IMR-90 (cell line): ENCODE measurements around the gene ARMS2. TPM values are rescaled to one million over a fixed set of nuclear protein-coding genes. Genes with fewer than 3 reads are reported as not detected.

Experiments
- ATAC-seq: fragments of 200-7000 bp; cut with Tn5 transposase; 2 replicates; pipeline ENCODE4 v1.9.1; 2020; ENCODE audit warnings: low read depth, mild to moderate bottlenecking, moderate library complexity
- BruUV-seq: library from RNA; stranded (reverse); fragments of 400-500 nt; replicated peaks from 2 replicates; lab custom pipeline; 2021; lab: Mats Ljungman, UMichigan
- CTCF ChIA-PET: fragments of 300-600 bp; formaldehyde crosslinking; extraction: SDS; loops from one replicate; lab custom pipeline; 2021; ENCODE audit warnings: antibody characterized with exemption; lab: Yijun Ruan, JAX
- POLR2A ChIA-PET: fragments of 300-600 bp; sonication (Branson Sonifier 250); formaldehyde crosslinking; loops from one replicate; lab custom pipeline; 2022; ENCODE audit warnings: antibody characterized with exemption; ENCODE audit not compliant: unreplicated experiment; lab: Charles Lee
- DNase-seq: peaks from one replicate; pipeline ENCODE4 v3.0.0; 2013
- H2AFZ ChIP-seq: replicated peaks from 2 replicates; pipeline ENCODE3; 2013; ENCODE audit warnings: low read length, mild to moderate bottlenecking; ENCODE audit not compliant: poor library complexity
- H2AK5ac ChIP-seq: 2 replicates; pipeline ENCODE4 v1.6.1; 2013; ENCODE audit warnings: low read depth, low read length, inconsistent platforms
- H2AK9ac ChIP-seq: replicated peaks from 2 replicates; pipeline ENCODE3; 2013; ENCODE audit warnings: mild to moderate bottlenecking, low read depth, low read length, moderate library complexity; ENCODE audit not compliant: poor library complexity
- H2BK120ac ChIP-seq: 2 replicates; pipeline ENCODE4 v1.6.1; 2013; ENCODE audit warnings: low read depth, low read length, inconsistent platforms
- H2BK15ac ChIP-seq: 3 replicates; pipeline ENCODE4 v1.6.1; 2013; ENCODE audit warnings: low read depth, low read length, inconsistent platforms
- H2BK20ac ChIP-seq: 2 replicates; pipeline ENCODE4 v1.6.1; 2013; ENCODE audit warnings: low read depth, mild to moderate bottlenecking, inconsistent platforms, low read length, moderate library complexity
- H2BK5ac ChIP-seq: 2 replicates; pipeline ENCODE4 v1.6.1; 2013; ENCODE audit warnings: mild to moderate bottlenecking, low read depth, low read length, inconsistent platforms; ENCODE audit not compliant: poor library complexity, severe bottlenecking
- H3K14ac ChIP-seq: replicated peaks from 2 replicates; pipeline ENCODE4 v1.6.1; 2013; ENCODE audit warnings: low read depth, low read length, inconsistent platforms
- H3K18ac ChIP-seq: 2 replicates; pipeline ENCODE4 v1.6.1; 2013; ENCODE audit warnings: low read depth, low read length, control low read depth
- H3K23ac ChIP-seq: 2 replicates; pipeline ENCODE4 v1.6.1; 2013; ENCODE audit warnings: low read depth, low read length, inconsistent platforms
- H3K27ac ChIP-seq: 2 replicates; pipeline ENCODE4 v1.5.1; 2013; ENCODE audit warnings: mild to moderate bottlenecking, control low read depth, low read length; ENCODE audit not compliant: insufficient read depth
- H3K27me3 ChIP-seq: 2 replicates; pipeline ENCODE4 v1.6.1; 2013; ENCODE audit warnings: low read length; ENCODE audit not compliant: control insufficient read depth, insufficient read depth
- H3K36me3 ChIP-seq: 2 replicates; pipeline ENCODE4 v1.6.1; 2013; ENCODE audit warnings: low read length, mixed read lengths; ENCODE audit not compliant: control insufficient read depth, insufficient read depth
- H3K4ac ChIP-seq: 2 replicates; pipeline ENCODE4 v1.6.1; 2013; ENCODE audit warnings: low read depth, low read length, inconsistent platforms
- H3K4me1 ChIP-seq: 2 replicates; pipeline ENCODE4 v1.6.1; 2013; ENCODE audit warnings: low read length, mixed read lengths; ENCODE audit not compliant: control insufficient read depth, insufficient read depth
- H3K4me2 ChIP-seq: 2 replicates; pipeline ENCODE4 v1.6.1; 2013; ENCODE audit warnings: low read depth, mild to moderate bottlenecking, control low read depth, low read length, moderate library complexity
- H3K4me3 ChIP-seq: 2 replicates; pipeline ENCODE4 v1.5.1; 2013; ENCODE audit warnings: low read depth, mild to moderate bottlenecking, control low read depth, low read length, moderate library complexity; ENCODE audit not compliant: insufficient read depth
- H3K56ac ChIP-seq: 2 replicates; pipeline ENCODE4 v1.6.1; 2013; ENCODE audit warnings: low read length, inconsistent platforms; ENCODE audit not compliant: insufficient read depth; ENCODE audit errors: extremely low read depth
- H3K79me1 ChIP-seq, 2 experiments: 2 replicates each; pipeline ENCODE4 v1.6.1; 2013; ENCODE audit warnings: low read length in 2 of 2, inconsistent platforms in 1 of 2, low read depth in 1 of 2
- H3K9ac ChIP-seq: 2 replicates; pipeline ENCODE4 v1.6.1; 2013; ENCODE audit warnings: low read depth, low read length, control low read depth
- H3K9me1 ChIP-seq: 2 replicates; pipeline ENCODE4 v1.6.1; 2013; ENCODE audit warnings: low read length, inconsistent platforms; ENCODE audit not compliant: insufficient read depth
- H3K9me3 ChIP-seq: 2 replicates; pipeline ENCODE4 v1.6.1; 2013; ENCODE audit warnings: low read length; ENCODE audit not compliant: control insufficient read depth, insufficient read depth
- H4K20me1 ChIP-seq: 2 replicates; pipeline ENCODE4 v1.6.1; 2013; ENCODE audit warnings: low read length, inconsistent platforms; ENCODE audit not compliant: insufficient read depth
- H4K5ac ChIP-seq: 2 replicates; pipeline ENCODE4 v1.6.1; 2013; ENCODE audit warnings: mild to moderate bottlenecking, low read depth, low read length, control low read depth
- H4K8ac ChIP-seq, 2 experiments: 2 replicates each; pipeline ENCODE4 v1.6.1; 2013; ENCODE audit warnings: low read depth in 2 of 2, low read length in 2 of 2, control low read depth in 1 of 2, inconsistent platforms in 1 of 2
- H4K91ac ChIP-seq: 2 replicates; pipeline ENCODE4 v1.6.1; 2013; ENCODE audit warnings: low read depth, low read length, inconsistent platforms; ENCODE audit not compliant: insufficient read depth
- BHLHE40 ChIP-seq: fragments of 150-350 bp; IDR thresholded peaks from 2 replicates; pipeline ENCODE4 v1.6.1; 2016; ENCODE audit warnings: mild to moderate bottlenecking, low read depth, low read length
- CEBPB ChIP-seq: IDR thresholded peaks from 2 replicates; pipeline ENCODE4 v1.6.1; 2012; ENCODE audit warnings: low read depth, low read length, improper control_type of control experiment
- ELK1 ChIP-seq: fragments of 150-350 bp; IDR thresholded peaks from 2 replicates; pipeline ENCODE4 v1.6.1; 2016; ENCODE audit warnings: low read depth, mild to moderate bottlenecking, low read length, moderate library complexity, borderline replicate concordance
- MAFK ChIP-seq: IDR thresholded peaks from 2 replicates; pipeline ENCODE4 v1.6.1; 2012; ENCODE audit warnings: low read depth, low read length, improper control_type of control experiment
- MAZ ChIP-seq: IDR thresholded peaks from 2 replicates; pipeline ENCODE4 v1.6.1; 2012; ENCODE audit warnings: low read depth, mild to moderate bottlenecking, low read length, improper control_type of control experiment, moderate library complexity, borderline replicate concordance
- SMC3 ChIP-seq: fragments of 150-350 bp; IDR thresholded peaks from 2 replicates; pipeline ENCODE4 v1.6.1; 2016; ENCODE audit warnings: low read depth, mild to moderate bottlenecking, antibody characterized with exemption, low read length, moderate library complexity
- USF2 ChIP-seq: fragments of 150-350 bp; IDR thresholded peaks from 2 replicates; pipeline ENCODE4 v1.6.1; 2017; ENCODE audit warnings: mild to moderate bottlenecking, antibody characterized with exemption, low read length, low read depth
- WGBS, 2 experiments: methylation state at CpG; one replicate each; pipeline versions ENCODE4 v1.1.5 to v1.1.7; 2013; ENCODE audit warnings: missing lambda C conversion rate in 2 of 2; ENCODE audit not compliant: insufficient read length in 1 of 2; ENCODE audit errors: extremely low coverage in 2 of 2; 5-methylcytosine and 5-hydroxymethylcytosine counted together
- dilution Hi-C: fragments of 300-500 bp; cut with HindIII; formaldehyde crosslinking; loops from one replicate; pipeline ENCODE4 v1.14.3; 2018; ENCODE audit warnings: low sequenced_read_pairs; ENCODE audit not compliant: unreplicated experiment
- in situ Hi-C: fragments of 300-500 bp; cut with MboI; formaldehyde crosslinking; loops from 3 replicates; pipeline ENCODE4 v1.14.3; 2019; ENCODE audit warnings: low sequenced_read_pairs, inconsistent platforms, mixed read lengths
- intact Hi-C: fragments of 100-400 bp; cut with micrococcal nuclease; formaldehyde crosslinking; loops from 2 replicates; pipeline ENCODE4 v1.10.0; 2022
- polyA plus RNA-seq, 3 experiments: library from polyadenylated mRNA; depleted of rRNA; stranded (reverse); fragments of >200 nt; gene quantifications; 2 replicates each; pipeline ENCODE4 v1.2.3, GENCODE V29; 2012; ENCODE audit warnings: low replicate concordance in 1 of 3
- total RNA-seq: library from RNA; depleted of rRNA; stranded (reverse); fragments of >200 nt; gene quantifications from 2 replicates; pipeline ENCODE4 v1.2.3, GENCODE V29; 2012

The ARMS2 gene
- total and polyA plus RNA-seq, 2 of the 4 experiments (the other 2 are of a cell fraction) = not detected

DNA sequence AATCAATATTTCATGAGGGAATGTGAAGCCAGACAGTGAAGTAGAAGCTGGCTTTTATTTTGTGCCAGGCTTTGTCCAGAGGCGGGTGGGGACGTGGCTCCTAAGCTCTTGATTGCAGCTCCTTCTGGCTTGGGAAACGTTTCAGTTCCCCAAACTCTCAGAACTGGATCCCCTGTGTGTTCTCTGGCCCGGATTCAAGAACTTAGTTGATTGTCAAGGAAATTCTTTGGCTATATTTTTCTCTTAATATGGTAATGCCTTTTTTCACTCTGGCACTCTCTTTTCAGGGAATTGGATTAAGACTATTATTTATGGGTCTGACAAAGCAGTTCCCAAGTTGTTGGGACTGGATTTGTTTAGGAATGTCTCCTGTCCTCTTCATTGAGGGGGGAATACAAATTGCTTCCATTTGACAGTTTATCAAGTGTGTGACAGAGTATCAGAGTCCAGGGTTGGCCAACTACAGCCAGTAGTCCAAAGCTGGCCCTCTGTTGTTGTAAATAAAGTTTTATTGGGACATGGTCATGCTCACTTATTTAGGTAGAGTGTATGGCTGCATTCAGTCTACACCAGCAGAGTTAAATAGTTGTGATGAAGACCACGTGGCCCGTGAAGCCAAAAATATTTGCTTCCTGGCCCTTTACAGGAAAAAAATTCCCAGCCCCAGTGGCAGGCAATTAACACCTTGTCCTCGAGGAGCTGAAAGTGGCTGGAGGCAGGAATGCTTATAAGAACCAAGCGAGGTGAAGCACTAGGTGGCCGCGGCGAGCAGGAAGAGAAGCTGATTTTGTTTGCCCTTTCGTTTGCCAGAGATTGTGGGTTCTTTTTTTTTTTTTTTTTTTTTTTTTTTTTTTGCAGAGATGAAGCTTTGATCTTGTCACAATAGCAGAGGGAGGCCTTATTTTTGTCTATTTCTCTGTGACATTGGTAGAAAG, 41.2 kb downstream of the ARMS2 start:
- no peak overlapping the region; the same call in 1 of the 2 replicates for H3K4me2 ChIP-seq
- no peak for ATAC-seq

More for the DNA sequence above, 41.2 kb downstream of the ARMS2 start:
- Histone ChIP-seq H3K4me3 (no peak overlapping the region), H2BK20ac (no peak overlapping the region), H4K91ac (no peak overlapping the region), H3K36me3 (peaks cover 4% of the 10 kb centered on the region; the same call in 1 of the 2 replicates), H3K27ac (no peak overlapping the region), H3K9me1 (peaks cover 10% of the 10 kb centered on the region), H4K5ac (no peak overlapping the region; the same call in 1 of the 2 replicates), H3K4ac (peak overlapping the region; percentile 14; the same call in 1 of the 2 replicates), H2BK5ac (no peak overlapping the region), H3K79me1 (no peaks in the 10 kb centered on the region), H2AK5ac (no peak overlapping the region), H2BK120ac (no peak overlapping the region), H3K18ac (no peak overlapping the region; the same call in 1 of the 2 replicates), H3K23ac (no peak overlapping the region; the same call in 1 of the 2 replicates), H4K20me1 (no peaks in the 10 kb centered on the region), H2AFZ (peak overlapping the region; percentile 29), H3K56ac (no peak overlapping the region), H2AK9ac (peak overlapping the region; percentile 8), H4K8ac (no peak overlapping the region), H3K4me1 (peaks cover 21% of the 10 kb centered on the region), H3K27me3 (no peaks in the 10 kb centered on the region), H3K9me3 (no peaks in the 10 kb centered on the region), H3K9ac (no peak overlapping the region), H3K14ac (no peak overlapping the region), H2BK15ac (no peak overlapping the region)
- intact Hi-C loops = no loop called here
- no peak for TF ChIP-seq MAFK
- no peak for TF ChIP-seq MAZ
- TF ChIP-seq ELK1 = no peak
- TF ChIP-seq SMC3 = no peak
- no peak for TF ChIP-seq BHLHE40
- TF ChIP-seq USF2 = no peak
- TF ChIP-seq CEBPB = no peak
- in situ Hi-C loops = no loop called here
- dilution Hi-C loops = no loop called here
- ChIA-PET POLR2A (no interaction called here), CTCF (interaction anchor here (0.6 to 1.3 kb wide), 2 partner anchors 26 to 535 kb away, joined by 3 to 5 read pairs; no protein-coding TSS in a partner anchor)
- no peak for DNase-seq
- BruUV-seq = no TSS peak
- WGBS, 2 experiments = 50% methylated on average over 1 of the region's 12 CpGs; no CpG with 5 or more reads in 1 of the 2 experiments
